Measurements from ENCODE around the gene EMSY.

The EMSY gene

GRCh38 chr11:76600124-76600655 is 155.4 kb downstream of the EMSY start:
- no peak for DNase-seq (ENCODE audit: extremely low spot score)
- TF ChIP-seq CTCF (IDR thresholded peaks at IDR 0.05; ENCODE audit: control extremely low read depth, extremely low read depth, low read depth, missing control alignments) = no peak
- POLR2A ChIA-PET = no interaction called here
- CTCF ChIA-PET = interaction anchor here (1.0 to 4.9 kb wide), 7 partner anchors 8 to 87 kb away, joined by 3 to 72 read pairs (median 10); no protein-coding TSS in a partner anchor

GRCh38 chr11:76601272-76601671 is 156.5 kb downstream of the EMSY start:
- no peak for TF ChIP-seq CTCF (IDR thresholded peaks at IDR 0.05; ENCODE audit: control extremely low read depth, extremely low read depth, low read depth, missing control alignments)
- ChIA-PET POLR2A (no interaction called here), CTCF (interaction anchor here (1.6 to 4.9 kb wide), 2 partner anchors 10 to 75 kb away, joined by 3 to 72 read pairs; no protein-coding TSS in a partner anchor)
- DNase-seq (ENCODE audit: extremely low spot score) = no peak

GRCh38 chr11:76601724-76602123 is 156.9 kb downstream of the EMSY start:
- DNase-seq (ENCODE audit: extremely low spot score) = no peak
- TF ChIP-seq CTCF (IDR thresholded peaks at IDR 0.05; ENCODE audit: control extremely low read depth, extremely low read depth, low read depth, missing control alignments) = no peak
- CTCF ChIA-PET = interaction anchor here (0.8 to 1.6 kb wide), 2 partner anchors 10 to 78 kb away, joined by 3 read pairs; no protein-coding TSS in a partner anchor
- POLR2A ChIA-PET = no interaction called here

GRCh38 chr11:76602431-76602861 is 157.6 kb downstream of the EMSY start:
- POLR2A ChIA-PET = no interaction called here
- CTCF ChIA-PET = interaction anchor here (0.8 to 1.6 kb wide), 2 partner anchors 9 to 78 kb away, joined by 3 read pairs; no protein-coding TSS in a partner anchor
- TF ChIP-seq CTCF (IDR thresholded peaks at IDR 0.05; ENCODE audit: control extremely low read depth, extremely low read depth, low read depth, missing control alignments) = no peak
- DNase-seq (ENCODE audit: extremely low spot score) = no peak

Data from GM10248 (cell line).